Ovary (tissue), 3 donors: ENCODE data around the gene CDC37.

Source experiments
- CTCF ChIP-seq, 3 donors: fragments of 450-650 bp in 2 of 3; fragments of 200-600 bp in 1 of 3; IDR thresholded peaks; one replicate each; pipeline versions ENCODE4 v1.5.1 to v1.8.0; 2016 to 2022; ENCODE audit warnings: antibody characterized with exemption in 3 of 3, mild to moderate bottlenecking in 1 of 3
- EP300 ChIP-seq: sonication (generic); formaldehyde crosslinking; IDR thresholded peaks from one replicate; pipeline ENCODE4 v1.6.1; 2017; ENCODE audit warnings: antibody characterized with exemption
- POLR2A ChIP-seq: fragments of 450-650 bp; IDR thresholded peaks from one replicate; pipeline ENCODE4 v1.6.1; 2017; ENCODE audit warnings: antibody characterized with exemption, mild to moderate bottlenecking, moderate library complexity
- donor health status: DM: no; HTN: no; CAD: no.

- TF ChIP-seq CTCF (IDR thresholded peaks at IDR 0.05) = no peak
- no peak for TF ChIP-seq POLR2A
- TF ChIP-seq EP300 = no peak
These were observed 23.8 kb upstream of the CDC37 start for GRCh38 chr19:10427169-10427568.
